PC-9 (cell line): ENCODE data around the gene TREX2. TPM values are rescaled to one million over a fixed set of nuclear protein-coding genes. Genes with fewer than 3 reads are reported as not detected.

Experiments
- BruUV-seq: library from RNA; stranded (reverse); fragments of 400-500 nt; replicated peaks from 2 replicates; lab custom pipeline; 2021; lab: Mats Ljungman, UMichigan
- CTCF ChIA-PET: fragments of 300-600 bp; sonication (Branson Sonifier 250); formaldehyde crosslinking; loops from one replicate; lab custom pipeline; 2022; ENCODE audit warnings: antibody characterized with exemption; lab: Charles Lee
- POLR2A ChIA-PET: fragments of 300-600 bp; sonication (Branson Sonifier 250); formaldehyde crosslinking; loops from one replicate; lab custom pipeline; 2022; ENCODE audit warnings: antibody characterized with exemption; ENCODE audit not compliant: unreplicated experiment; lab: Charles Lee
- DNase-seq, 2 experiments: peaks; one replicate each; pipeline versions ENCODE4 v3.0.0 to v3.0.0-alpha.2; 2015 to 2022; ENCODE audit warnings: mixed read lengths in 1 of 2
- H2AFZ ChIP-seq: fragments of 200-600 bp; sonication (generic); 2 replicates; pipeline ENCODE4 v1.8.1; 2017; ENCODE audit warnings: antibody characterized with exemption
- H3F3A ChIP-seq: fragments of 200-600 bp; sonication (generic); 2 replicates; pipeline ENCODE4 v1.8.1; 2017; ENCODE audit warnings: antibody characterized with exemption, mild to moderate bottlenecking, low read depth; ENCODE audit not compliant: insufficient read depth
- H3K27ac ChIP-seq: fragments of 200-600 bp; sonication (generic); 2 replicates; pipeline ENCODE4 v1.6.1; 2016; ENCODE audit warnings: mixed run types
- H3K27me3 ChIP-seq: fragments of 200-600 bp; sonication (generic); 2 replicates; pipeline ENCODE4 v1.6.1; 2016; ENCODE audit warnings: low read depth, mixed run types; ENCODE audit not compliant: insufficient read depth
- H3K36me3 ChIP-seq: fragments of 200-600 bp; sonication (generic); 2 replicates; pipeline ENCODE4 v1.6.1; 2016; ENCODE audit warnings: low read depth, mixed run types
- H3K4me1 ChIP-seq: fragments of 200-600 bp; sonication (generic); replicated peaks from 2 replicates; pipeline ENCODE4 v1.6.1; 2016; ENCODE audit warnings: mixed run types; ENCODE audit not compliant: insufficient read depth
- H3K4me2 ChIP-seq: fragments of 200-600 bp; sonication (generic); 2 replicates; pipeline ENCODE4 v1.6.1; 2017; ENCODE audit warnings: mixed run types
- H3K4me3 ChIP-seq: fragments of 200-600 bp; sonication (generic); 2 replicates; pipeline ENCODE4 v1.6.1; 2016; ENCODE audit warnings: mixed run types
- H3K79me2 ChIP-seq: fragments of 200-600 bp; sonication (generic); 2 replicates; pipeline ENCODE4 v1.6.1; 2017; ENCODE audit warnings: low read depth, mixed run types
- H3K9me2 ChIP-seq: fragments of 200-600 bp; sonication (generic); 2 replicates; pipeline ENCODE4 v1.8.1; 2017; ENCODE audit warnings: mild to moderate bottlenecking; ENCODE audit not compliant: insufficient read depth
- H3K9me3 ChIP-seq: fragments of 200-600 bp; sonication (generic); 2 replicates; pipeline ENCODE4 v1.8.1; 2016; ENCODE audit warnings: low read depth; ENCODE audit not compliant: insufficient read depth
- H4K20me1 ChIP-seq: fragments of 200-600 bp; sonication (generic); 2 replicates; pipeline ENCODE4 v1.8.1; 2017; ENCODE audit not compliant: insufficient read depth
- EZH2 ChIP-seq: fragments of 200-600 bp; sonication (generic); IDR thresholded peaks from 2 replicates; pipeline ENCODE4 v1.8.0; 2017; ENCODE audit warnings: antibody characterized with exemption, low read depth
- intact Hi-C: fragments of 100-400 bp; cut with micrococcal nuclease; formaldehyde crosslinking; loops from one replicate; pipeline ENCODE4 v1.10.0; 2022; ENCODE audit not compliant: unreplicated experiment
- total RNA-seq: library from RNA; stranded (reverse); gene quantifications from 2 replicates; pipeline ENCODE4 v1.2.3, GENCODE V29; 2021
- TF ChIP-seq, protein P1 (sequence below): fragments of 200-600 bp; sonication (generic); conservative IDR thresholded peaks from 2 replicates; pipeline ENCODE4 v1.6.1; 2017; ENCODE audit warnings: mixed run types, antibody characterized with exemption, mild to moderate bottlenecking, moderate library complexity

The TREX2 gene
- total RNA-seq, 1 experiment from 2014 or later = 2.3 TPM

- ChIA-PET POLR2A (no interaction called here), CTCF (interaction anchor here (0.6 to 1.1 kb wide), 2 partner anchors 10 to 46 kb away, joined by 8 to 10 read pairs; partner anchors contain the start of gene HAUS7)
- Histone ChIP-seq H3K36me3 (no peaks in the 10 kb centered on the region), H3K79me2 (no peaks in the 10 kb centered on the region), H3K27ac (no peak overlapping the region), H3K9me2 (no peaks in the 10 kb centered on the region), H2AFZ (no peak overlapping the region), H3K4me1 (no peaks in the 10 kb centered on the region), H3F3A (no peaks in the 10 kb centered on the region), H3K4me3 (no peak overlapping the region), H4K20me1 (no peaks in the 10 kb centered on the region), H3K9me3 (no peaks in the 10 kb centered on the region), H3K27me3 (no peaks in the 10 kb centered on the region), H3K4me2 (no peak overlapping the region)
- intact Hi-C loops = loop anchor here (2.0 kb wide), 1 partner anchor 46 kb away; no protein-coding TSS in a partner anchor
- BruUV-seq = no TSS peak
- peak in 1 of 2 experiments; percentile 47 for DNase-seq
- TF ChIP-seq, protein P1, sequence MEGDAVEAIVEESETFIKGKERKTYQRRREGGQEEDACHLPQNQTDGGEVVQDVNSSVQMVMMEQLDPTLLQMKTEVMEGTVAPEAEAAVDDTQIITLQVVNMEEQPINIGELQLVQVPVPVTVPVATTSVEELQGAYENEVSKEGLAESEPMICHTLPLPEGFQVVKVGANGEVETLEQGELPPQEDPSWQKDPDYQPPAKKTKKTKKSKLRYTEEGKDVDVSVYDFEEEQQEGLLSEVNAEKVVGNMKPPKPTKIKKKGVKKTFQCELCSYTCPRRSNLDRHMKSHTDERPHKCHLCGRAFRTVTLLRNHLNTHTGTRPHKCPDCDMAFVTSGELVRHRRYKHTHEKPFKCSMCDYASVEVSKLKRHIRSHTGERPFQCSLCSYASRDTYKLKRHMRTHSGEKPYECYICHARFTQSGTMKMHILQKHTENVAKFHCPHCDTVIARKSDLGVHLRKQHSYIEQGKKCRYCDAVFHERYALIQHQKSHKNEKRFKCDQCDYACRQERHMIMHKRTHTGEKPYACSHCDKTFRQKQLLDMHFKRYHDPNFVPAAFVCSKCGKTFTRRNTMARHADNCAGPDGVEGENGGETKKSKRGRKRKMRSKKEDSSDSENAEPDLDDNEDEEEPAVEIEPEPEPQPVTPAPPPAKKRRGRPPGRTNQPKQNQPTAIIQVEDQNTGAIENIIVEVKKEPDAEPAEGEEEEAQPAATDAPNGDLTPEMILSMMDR = peak; percentile 73
- TF ChIP-seq EZH2 = no peak
Observed at GRCh38 chrX:153460826-153461225, 15.0 kb upstream of the TREX2 start.

GRCh38 chrX:153459986-153460385, 14.1 kb upstream of the TREX2 start:
- no peak overlapping the region for H2AFZ ChIP-seq
- ChIA-PET POLR2A (no interaction called here), CTCF (no interaction called here)
- no TSS peak for BruUV-seq
- TF ChIP-seq, protein P1 = no peak
- no peak for TF ChIP-seq EZH2
- H3K27me3 ChIP-seq = no peaks in the 10 kb centered on the region
- H3K4me2 ChIP-seq = no peak overlapping the region
- H3K9me2 ChIP-seq = no peaks in the 10 kb centered on the region
- H3K4me3 ChIP-seq = no peak overlapping the region
- no peaks in the 10 kb centered on the region for H3K79me2 ChIP-seq
- no peaks in the 10 kb centered on the region for H3K36me3 ChIP-seq
- H3K4me1 ChIP-seq = no peaks in the 10 kb centered on the region
- no peak overlapping the region for H3K27ac ChIP-seq
- DNase-seq = no peak
- H4K20me1 ChIP-seq = no peaks in the 10 kb centered on the region
- no peaks in the 10 kb centered on the region for H3K9me3 ChIP-seq
- intact Hi-C loops = loop anchor here (2.0 kb wide), 1 partner anchor 47 kb away; no protein-coding TSS in a partner anchor
- H3F3A ChIP-seq = no peaks in the 10 kb centered on the region

- Histone ChIP-seq H3K79me2 (no peaks in the 10 kb centered on the region), H3K4me3 (no peak overlapping the region), H3K36me3 (no peaks in the 10 kb centered on the region), H2AFZ (no peak overlapping the region), H3K9me3 (no peaks in the 10 kb centered on the region), H3K27ac (no peak overlapping the region), H3K27me3 (no peaks in the 10 kb centered on the region), H3K4me1 (no peaks in the 10 kb centered on the region), H3K9me2 (no peaks in the 10 kb centered on the region), H3K4me2 (no peak overlapping the region), H4K20me1 (no peaks in the 10 kb centered on the region), H3F3A (no peaks in the 10 kb centered on the region)
- intact Hi-C loops = no loop called here
- POLR2A ChIA-PET = no interaction called here
- BruUV-seq = no TSS peak
- CTCF ChIA-PET = no interaction called here
- no peak for TF ChIP-seq EZH2
- TF ChIP-seq, protein P1 = no peak
- DNase-seq = no peak
Observed at GRCh38 chrX:153458476-153458875, 12.6 kb upstream of the TREX2 start.
